IPS-NIHi11 (cell line): ENCODE results near the gene CUL1.

ENCODE experiments used
- DNase-seq: peaks from one replicate; pipeline ENCODE4 v3.0.0; 2012; ENCODE audit warnings: mixed read lengths, low spot score

The CUL1 gene

GRCh38 chr7:148698397-148699023, at the start of gene CUL1:
CUL1 (plus strand) TSS chr7:148698903; CDS start chr7:148730123, 31,220 bp downstream.
- peak; percentile 84 for DNase-seq

GRCh38 chr7:148650232-148650858, 48.4 kb upstream of the CUL1 start:
- no peak for DNase-seq

- no peak for DNase-seq
Observed at GRCh38 chr7:148652773-148653172, 45.9 kb upstream of the CUL1 start.

DNA sequence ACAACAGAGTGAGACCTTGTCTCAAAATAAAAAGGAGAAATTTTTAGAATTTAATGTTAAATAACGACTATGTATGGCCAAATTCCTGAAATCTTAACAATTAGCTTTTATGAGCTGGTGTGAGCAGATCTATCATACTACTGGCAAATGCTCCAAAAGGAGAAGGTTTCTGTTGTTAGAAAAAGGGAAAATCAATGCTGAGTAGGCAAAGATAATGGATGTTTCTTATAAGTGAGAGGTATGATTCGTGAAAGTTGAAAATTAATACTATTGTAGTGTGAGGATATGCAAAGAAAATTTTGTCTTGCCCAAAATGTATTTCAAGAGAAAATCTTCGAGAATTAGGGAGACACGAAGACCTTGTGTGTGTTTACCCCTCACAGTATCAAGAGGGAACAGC, 40.8 kb upstream of the CUL1 start:
- no peak for DNase-seq

- no peak for DNase-seq
Observed at GRCh38 chr7:148661471-148661870, 37.2 kb upstream of the CUL1 start.

GRCh38 chr7:148662646-148663045, 36.1 kb upstream of the CUL1 start:
- no peak for DNase-seq

- no peak for DNase-seq
Observed at GRCh38 chr7:148664324-148664723, 34.4 kb upstream of the CUL1 start.

DNA sequence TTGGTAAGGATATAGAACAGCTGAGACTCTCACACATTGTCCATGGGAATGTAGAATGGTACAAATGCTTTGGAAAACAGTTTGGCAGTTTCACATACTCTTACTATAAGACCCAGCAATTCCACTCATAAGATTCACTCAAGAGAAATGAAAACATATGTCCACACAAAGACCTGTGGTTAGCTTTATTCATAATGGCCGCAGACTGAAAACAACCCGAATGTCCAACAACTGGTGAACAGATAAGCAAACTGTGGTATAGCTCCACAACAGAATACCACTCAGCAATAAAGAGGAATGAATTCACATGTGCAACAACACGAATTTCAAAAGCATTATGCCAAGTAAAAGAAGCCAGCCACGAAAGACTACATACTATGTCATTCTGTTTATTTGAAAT, 33.5 kb upstream of the CUL1 start:
- DNase-seq = no peak

- no peak for DNase-seq
Observed at GRCh38 chr7:148669927-148670326, 28.8 kb upstream of the CUL1 start.

- no peak for DNase-seq
Observed at GRCh38 chr7:148670374-148670773, 28.3 kb upstream of the CUL1 start.

GRCh38 chr7:148670807-148671206, 27.9 kb upstream of the CUL1 start:
- no peak for DNase-seq

DNA sequence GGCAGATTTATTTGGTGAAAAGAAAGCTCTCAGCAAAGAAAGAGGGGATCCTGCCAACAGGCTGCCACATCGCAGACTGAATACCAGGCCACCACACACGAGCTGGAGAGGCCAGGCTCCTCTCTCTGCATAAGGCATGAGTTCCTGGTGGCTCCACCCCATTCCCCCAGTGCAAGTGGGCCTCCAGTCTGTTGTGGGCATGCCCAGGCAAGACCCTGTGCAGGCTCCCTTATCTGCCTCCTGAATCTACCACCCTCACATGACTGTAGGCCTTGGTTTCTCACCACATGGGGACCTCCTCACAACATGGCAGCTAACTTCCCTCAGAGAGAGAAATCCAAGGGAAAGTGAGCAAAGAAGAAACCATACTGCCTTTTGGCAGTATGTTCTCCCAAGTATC, 26.7 kb upstream of the CUL1 start:
- no peak for DNase-seq

- no peak for DNase-seq
Observed at GRCh38 chr7:148674689-148675088, 24.0 kb upstream of the CUL1 start.

- DNase-seq = no peak
Observed at GRCh38 chr7:148676291-148676690, 22.4 kb upstream of the CUL1 start.

DNA sequence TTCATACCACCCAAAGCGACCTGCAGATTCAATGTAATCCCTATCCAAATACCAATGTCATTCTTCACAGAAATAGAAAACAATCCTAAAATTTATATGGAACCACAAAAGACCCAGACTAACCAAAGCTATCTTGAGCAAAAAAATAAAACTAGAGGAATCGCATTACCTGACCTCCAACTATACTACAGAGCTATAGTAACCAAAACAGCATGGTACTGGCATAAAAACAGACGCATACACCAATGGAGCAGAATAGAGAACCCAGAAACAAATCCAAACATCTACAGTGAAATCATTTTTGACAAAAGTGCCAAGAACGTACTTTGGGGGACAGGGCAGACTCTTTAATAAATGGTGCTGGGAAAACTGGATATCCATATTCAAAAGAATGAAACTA, 16.9 kb upstream of the CUL1 start:
- DNase-seq = no peak

GRCh38 chr7:148684289-148684830, 14.3 kb upstream of the CUL1 start:
- DNase-seq = no peak

GRCh38 chr7:148686312-148686937, 12.3 kb upstream of the CUL1 start:
- no peak for DNase-seq

DNA sequence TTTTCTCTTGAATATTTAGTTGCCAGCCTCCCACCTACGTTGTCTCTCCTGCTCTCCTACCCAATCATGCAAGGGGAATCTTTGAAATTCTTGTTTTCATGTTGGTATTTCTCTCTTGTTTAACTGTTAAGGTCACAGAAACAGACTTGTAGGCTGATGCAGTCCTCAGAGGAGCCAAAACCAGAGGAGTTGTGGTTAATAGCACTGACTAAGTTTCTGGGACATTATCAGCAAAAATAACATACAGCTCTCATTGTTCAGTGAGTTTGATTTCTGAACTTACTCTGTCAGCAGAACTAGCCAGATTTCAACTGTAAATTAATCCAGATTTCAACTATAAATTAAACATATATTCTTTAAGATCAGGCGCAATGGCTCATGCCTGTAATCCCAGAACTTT, 11.1 kb upstream of the CUL1 start:
- DNase-seq = no peak

DNA sequence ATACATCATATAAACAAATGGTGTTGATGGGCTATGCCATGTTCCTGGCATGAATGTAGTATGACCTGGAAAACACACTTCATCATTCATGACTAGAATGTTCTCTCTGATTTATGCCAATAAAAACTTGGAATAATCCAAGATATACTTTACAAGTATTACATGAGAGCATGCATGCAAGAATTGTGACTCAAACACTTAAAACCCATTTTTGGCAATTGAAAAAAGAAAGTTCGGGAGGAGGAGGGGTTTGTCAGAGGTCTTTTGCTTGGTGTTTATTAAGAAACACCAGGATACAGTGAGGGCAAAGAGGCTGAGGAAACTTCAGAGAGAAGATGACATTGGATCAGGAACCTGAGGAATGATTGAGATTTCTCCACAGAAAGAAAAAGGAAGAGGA, 10.2 kb upstream of the CUL1 start:
- no peak for DNase-seq

DNA sequence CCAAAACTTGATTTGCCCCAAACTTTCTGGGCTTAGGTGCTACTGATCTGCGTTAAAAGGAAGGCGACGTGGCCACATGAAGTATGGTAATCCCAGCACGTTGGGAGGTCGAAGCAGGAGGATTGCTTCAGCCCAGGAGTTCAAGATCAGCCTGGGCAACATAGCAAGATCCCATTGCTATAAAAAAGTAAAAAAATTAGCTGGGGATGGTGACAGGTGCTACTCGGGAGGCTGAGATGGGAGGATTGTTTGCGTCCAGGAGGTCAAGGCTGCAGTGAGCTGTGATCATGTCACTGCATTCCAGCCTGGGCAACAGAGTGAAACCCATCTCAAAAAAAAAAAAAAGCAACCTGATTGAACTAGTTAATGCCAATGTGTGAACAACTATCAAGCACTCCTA, 5.1 kb upstream of the CUL1 start:
- no peak for DNase-seq

DNA sequence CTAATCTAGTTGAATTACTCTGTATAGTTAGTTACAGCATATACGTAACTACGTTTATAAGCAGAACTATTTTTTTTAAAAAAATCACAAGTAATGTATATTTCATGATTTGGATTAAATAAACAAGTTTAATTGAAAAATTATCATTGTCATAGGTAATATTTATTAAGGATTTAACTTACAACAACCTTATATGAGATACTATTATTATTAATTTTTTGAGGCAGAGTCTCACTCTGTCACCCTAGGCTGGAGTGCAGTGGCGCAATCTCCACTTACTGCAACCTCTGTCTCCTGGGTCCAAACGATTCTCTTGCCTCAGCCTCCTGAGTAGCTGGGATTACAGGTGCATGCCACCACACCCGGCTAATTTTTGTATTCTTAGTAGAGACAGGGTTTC, 4.1 kb upstream of the CUL1 start:
- no peak for DNase-seq

DNA sequence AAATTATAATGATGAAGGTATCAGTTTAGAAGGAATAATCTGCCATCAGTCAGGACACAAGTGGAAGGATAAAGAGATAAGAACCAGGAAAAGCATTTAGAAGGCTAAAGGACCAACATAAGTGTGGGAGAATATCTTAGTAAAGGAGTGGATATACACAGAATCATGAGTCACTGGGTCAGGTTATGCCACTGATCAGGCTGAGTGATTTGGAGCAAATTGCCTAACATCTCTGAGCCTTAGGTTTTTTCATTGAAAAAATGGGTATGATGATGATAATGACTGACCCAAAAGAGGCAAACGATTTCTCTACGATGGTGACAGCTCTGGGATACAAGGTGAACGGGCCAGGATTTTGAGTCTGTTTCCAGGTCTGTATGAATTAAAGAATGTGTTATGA, 2.8 kb upstream of the CUL1 start:
- no peak for DNase-seq

- no peak for DNase-seq
Observed at GRCh38 chr7:148696787-148697186, 1.9 kb upstream of the CUL1 start.
